Measurements from ENCODE around the gene KCNQ1. TPM values are rescaled to one million over a fixed set of nuclear protein-coding genes. Genes with fewer than 3 reads are reported as not detected.

Gene KCNQ1
- total RNA-seq, 1 donor from 2014 or later: 1.6 TPM

DNA sequence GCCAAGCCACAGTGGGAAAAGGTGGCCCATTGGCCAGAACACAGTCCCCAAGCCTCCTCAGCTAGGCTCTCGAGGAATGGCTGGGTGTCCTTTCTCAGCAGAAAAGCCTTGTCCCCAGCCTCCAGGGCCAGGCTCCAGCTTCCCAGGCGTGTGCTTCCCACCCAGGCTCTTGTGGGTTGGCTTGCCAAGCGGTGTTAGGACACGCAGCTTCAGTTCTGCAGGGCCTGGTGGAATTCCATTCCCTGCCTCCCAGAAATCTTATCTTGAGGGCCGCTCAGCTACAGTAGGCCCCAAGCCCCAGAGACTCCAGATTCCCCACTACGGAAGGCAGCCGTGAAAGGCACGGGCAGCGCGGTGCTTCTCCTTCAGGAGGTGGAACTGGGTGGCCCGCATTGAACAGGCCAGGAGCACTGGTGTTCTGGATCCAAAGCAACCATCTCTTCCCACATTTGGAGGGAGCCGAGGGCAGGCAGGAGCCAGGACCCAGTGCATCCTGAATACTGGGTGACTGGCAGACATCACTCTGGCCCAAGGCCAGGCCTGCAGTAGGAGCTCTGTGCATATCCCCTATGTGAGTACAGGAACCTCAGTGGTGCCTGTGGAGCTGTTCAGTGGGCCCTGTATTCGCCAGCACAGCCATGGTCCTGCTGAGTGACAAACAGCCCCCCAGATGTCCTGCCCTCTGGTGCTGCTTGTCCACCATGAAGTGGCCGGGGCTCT is 271.7 kb downstream of the KCNQ1 start:
- no peaks in the 10 kb centered on the region for H3K27me3 ChIP-seq (ENCODE audit: control insufficient read depth, insufficient read depth, low read length)
- no peaks in the 10 kb centered on the region for H3K36me3 ChIP-seq (ENCODE audit: control insufficient read depth, insufficient read depth, low read length)
- FAIRE-seq: no peak
- no peak overlapping the region for H3K4me3 ChIP-seq (ENCODE audit: low read depth, low read length)
- TF ChIP-seq, protein P1, sequence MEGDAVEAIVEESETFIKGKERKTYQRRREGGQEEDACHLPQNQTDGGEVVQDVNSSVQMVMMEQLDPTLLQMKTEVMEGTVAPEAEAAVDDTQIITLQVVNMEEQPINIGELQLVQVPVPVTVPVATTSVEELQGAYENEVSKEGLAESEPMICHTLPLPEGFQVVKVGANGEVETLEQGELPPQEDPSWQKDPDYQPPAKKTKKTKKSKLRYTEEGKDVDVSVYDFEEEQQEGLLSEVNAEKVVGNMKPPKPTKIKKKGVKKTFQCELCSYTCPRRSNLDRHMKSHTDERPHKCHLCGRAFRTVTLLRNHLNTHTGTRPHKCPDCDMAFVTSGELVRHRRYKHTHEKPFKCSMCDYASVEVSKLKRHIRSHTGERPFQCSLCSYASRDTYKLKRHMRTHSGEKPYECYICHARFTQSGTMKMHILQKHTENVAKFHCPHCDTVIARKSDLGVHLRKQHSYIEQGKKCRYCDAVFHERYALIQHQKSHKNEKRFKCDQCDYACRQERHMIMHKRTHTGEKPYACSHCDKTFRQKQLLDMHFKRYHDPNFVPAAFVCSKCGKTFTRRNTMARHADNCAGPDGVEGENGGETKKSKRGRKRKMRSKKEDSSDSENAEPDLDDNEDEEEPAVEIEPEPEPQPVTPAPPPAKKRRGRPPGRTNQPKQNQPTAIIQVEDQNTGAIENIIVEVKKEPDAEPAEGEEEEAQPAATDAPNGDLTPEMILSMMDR (IDR thresholded peaks at IDR 0.05; ENCODE audit: insufficient read depth, low read length, severe bottlenecking): no peak
- DNase-seq (ENCODE audit: low read depth): no peak

DNA sequence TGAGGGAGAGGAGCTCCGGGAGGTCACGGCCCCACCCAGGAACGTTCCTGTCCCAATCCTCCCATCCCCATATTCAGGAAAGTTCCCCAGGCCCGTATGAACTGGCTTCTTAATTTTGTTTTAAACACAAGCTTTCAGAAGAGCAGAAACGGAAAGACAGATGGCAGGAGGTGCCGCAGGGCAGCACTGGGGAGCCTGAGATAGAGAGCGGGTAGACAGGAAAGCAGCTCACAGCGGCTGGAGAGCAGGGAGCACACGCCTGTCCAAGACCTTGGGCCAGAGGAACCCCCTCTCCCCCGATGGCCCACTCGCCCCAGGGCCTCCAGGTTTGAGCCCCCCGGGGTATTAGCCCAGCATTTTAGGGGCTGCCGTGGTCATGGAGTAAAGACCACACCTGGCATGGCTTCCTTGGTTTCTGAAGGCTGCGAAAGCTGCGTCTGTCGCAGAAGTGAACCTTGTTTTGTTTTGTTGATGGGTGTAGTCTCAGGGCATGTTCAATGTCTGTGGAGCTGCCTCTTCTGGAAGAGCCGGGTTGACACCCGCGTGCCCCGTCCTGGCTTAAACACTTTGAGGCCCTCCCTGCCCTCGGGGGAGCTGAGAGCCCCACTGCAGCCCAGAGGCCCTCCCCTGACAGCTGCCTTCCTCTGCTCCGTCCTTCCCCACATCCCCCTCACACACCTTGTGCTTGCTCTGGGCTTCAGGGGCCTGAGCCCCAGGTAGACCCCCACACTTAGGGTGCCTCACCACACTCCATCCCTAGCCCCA is 272.9 kb downstream of the KCNQ1 start:
- H3K27me3 ChIP-seq (ENCODE audit: control insufficient read depth, insufficient read depth, low read length): no peaks in the 10 kb centered on the region
- no peak for FAIRE-seq

DNA sequence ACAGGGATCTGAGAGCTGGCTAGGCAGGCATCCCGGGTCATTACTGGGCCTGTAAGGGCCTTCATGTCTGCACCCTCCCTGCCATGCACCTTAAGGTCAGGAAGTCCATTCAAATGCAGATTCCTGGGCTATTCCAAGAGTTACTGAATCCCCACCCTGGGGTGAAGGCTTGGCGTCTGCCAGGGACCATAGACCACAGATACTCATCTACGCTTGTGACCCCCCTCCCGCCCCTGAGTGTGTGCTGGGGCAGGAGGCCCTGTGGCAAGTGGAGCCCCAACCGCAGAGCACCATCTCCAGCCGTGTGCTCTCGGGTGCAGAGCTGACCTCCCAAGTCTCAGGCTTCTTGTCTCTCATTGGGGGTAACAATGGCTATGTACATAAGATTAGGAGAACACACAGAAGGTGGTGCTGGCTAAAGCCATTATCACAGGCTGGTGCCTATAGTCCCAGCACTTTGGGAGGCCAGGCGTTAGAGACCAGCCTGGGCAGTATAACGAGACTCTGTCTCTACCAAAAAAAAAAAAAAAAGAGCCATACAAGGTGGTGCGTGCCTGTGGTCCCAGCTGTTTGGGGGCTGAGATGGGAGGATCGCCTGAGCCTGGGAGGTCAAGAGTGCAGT is 274.1 kb downstream of the KCNQ1 start:
- Histone ChIP-seq H3K36me3 (ENCODE audit: control insufficient read depth, insufficient read depth, low read length) (no peaks in the 10 kb centered on the region), H3K4me3 (ENCODE audit: low read depth, low read length) (no peak overlapping the region), H3K27me3 (ENCODE audit: control insufficient read depth, insufficient read depth, low read length) (no peaks in the 10 kb centered on the region)
- no peak for DNase-seq (ENCODE audit: low read depth)
- no peak for FAIRE-seq
- TF ChIP-seq, protein P1 (IDR thresholded peaks at IDR 0.05; ENCODE audit: insufficient read depth, low read length, severe bottlenecking): no peak

More for the DNA sequence above, 272.9 kb downstream of the KCNQ1 start:
- TF ChIP-seq, protein P1 (IDR thresholded peaks at IDR 0.05; ENCODE audit: insufficient read depth, low read length, severe bottlenecking): no peak
- DNase-seq (ENCODE audit: low read depth): no peak
- H3K4me3 ChIP-seq (ENCODE audit: low read depth, low read length): no peak overlapping the region
- no peaks in the 10 kb centered on the region for H3K36me3 ChIP-seq (ENCODE audit: control insufficient read depth, insufficient read depth, low read length)

- TF ChIP-seq, protein P1 (IDR thresholded peaks at IDR 0.05; ENCODE audit: insufficient read depth, low read length, severe bottlenecking): no peak
- Histone ChIP-seq H3K4me3 (ENCODE audit: low read depth, low read length) (no peak overlapping the region), H3K27me3 (ENCODE audit: control insufficient read depth, insufficient read depth, low read length) (peaks cover 2% of the 10 kb centered on the region), H3K36me3 (ENCODE audit: control insufficient read depth, insufficient read depth, low read length) (no peaks in the 10 kb centered on the region)
- FAIRE-seq (peak; percentile 75), DNase-seq (ENCODE audit: low read depth) (no peak)
These were observed 275.2 kb downstream of the KCNQ1 start for GRCh38 chr11:2719831-2720590.

DNA sequence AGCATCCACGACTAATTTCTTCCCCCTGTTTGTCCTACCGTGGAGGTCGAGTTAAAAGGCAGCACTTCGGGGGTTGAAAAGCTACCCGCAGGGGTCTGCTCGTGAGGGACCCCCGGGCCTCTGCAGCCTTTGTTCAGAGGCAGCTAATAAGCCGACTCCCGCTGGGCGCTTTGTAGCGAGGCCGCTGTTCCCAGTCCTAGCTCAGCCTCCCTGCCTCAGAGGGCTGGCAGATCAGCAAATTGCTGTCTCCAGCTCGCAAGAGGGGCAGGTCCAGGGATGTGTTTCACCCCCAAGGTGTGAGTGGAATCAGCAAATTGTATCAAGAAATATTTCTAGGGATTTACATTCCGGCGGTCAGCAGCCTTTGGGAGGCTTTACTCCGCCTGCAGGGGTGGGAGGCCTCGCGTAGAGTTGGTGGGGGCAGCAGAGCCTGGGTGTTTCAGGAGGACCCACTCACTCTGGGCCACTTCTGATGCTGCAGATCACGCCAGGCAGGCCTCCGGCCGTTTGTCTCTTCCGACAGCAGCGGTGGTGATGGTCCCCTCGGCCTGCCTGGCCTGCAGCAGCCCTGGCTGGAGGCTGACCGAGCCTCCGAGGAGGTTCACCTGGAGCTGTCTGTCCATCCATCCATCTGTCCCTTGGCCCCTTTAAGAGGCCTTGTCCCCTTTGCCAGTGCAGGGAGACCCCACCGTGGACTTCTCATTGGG is 276.6 kb downstream of the KCNQ1 start:
- TF ChIP-seq, protein P1 (IDR thresholded peaks at IDR 0.05; ENCODE audit: insufficient read depth, low read length, severe bottlenecking): no peak
- H3K36me3 ChIP-seq (ENCODE audit: control insufficient read depth, insufficient read depth, low read length): no peaks in the 10 kb centered on the region
- DNase-seq (ENCODE audit: low read depth): no peak
- peaks cover 4% of the 10 kb centered on the region for H3K27me3 ChIP-seq (ENCODE audit: control insufficient read depth, insufficient read depth, low read length)
- FAIRE-seq: no peak
- H3K4me3 ChIP-seq (ENCODE audit: low read depth, low read length): no peak overlapping the region

Measured in bronchial epithelial cell (primary cell).